ENCODE data around the gene EMC10.
A peak's percentile ranks its signal among the peaks of the same experiment; 100 is the strongest.

EMC10 gene

DNA sequence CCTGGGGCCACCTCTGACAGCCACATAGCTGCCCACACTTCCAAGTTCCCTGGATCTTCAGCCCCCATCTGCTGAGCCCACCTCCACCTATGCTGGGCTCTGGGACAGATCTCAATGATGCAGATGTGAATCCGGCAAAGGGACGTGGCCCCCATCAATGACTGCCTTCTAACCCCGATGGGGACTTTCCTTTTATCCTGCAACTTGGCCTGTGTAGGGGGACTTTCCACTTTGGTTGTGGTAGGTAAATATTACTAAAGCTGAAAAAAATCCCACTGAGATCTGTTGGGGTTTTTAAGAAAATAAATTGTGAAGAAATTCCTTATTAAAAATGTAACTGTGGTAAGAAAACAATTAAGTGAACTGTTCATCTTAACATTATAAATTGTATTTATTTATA, 58.2 kb downstream of the EMC10 start:
- no peaks in the 10 kb centered on the region for H3K36me3 ChIP-seq (ENCODE audit: control insufficient read depth, insufficient read depth, low read length)
- H3K27me3 ChIP-seq (ENCODE audit: control insufficient read depth, insufficient read depth, low read length): no peaks in the 10 kb centered on the region
- no peak overlapping the region for H3K9ac ChIP-seq
- H3K27ac ChIP-seq: no peak overlapping the region
- no peak overlapping the region for H2AFZ ChIP-seq
- no peak overlapping the region for H3K4me3 ChIP-seq (ENCODE audit: low read depth, low read length)
- TF ChIP-seq, protein P1, sequence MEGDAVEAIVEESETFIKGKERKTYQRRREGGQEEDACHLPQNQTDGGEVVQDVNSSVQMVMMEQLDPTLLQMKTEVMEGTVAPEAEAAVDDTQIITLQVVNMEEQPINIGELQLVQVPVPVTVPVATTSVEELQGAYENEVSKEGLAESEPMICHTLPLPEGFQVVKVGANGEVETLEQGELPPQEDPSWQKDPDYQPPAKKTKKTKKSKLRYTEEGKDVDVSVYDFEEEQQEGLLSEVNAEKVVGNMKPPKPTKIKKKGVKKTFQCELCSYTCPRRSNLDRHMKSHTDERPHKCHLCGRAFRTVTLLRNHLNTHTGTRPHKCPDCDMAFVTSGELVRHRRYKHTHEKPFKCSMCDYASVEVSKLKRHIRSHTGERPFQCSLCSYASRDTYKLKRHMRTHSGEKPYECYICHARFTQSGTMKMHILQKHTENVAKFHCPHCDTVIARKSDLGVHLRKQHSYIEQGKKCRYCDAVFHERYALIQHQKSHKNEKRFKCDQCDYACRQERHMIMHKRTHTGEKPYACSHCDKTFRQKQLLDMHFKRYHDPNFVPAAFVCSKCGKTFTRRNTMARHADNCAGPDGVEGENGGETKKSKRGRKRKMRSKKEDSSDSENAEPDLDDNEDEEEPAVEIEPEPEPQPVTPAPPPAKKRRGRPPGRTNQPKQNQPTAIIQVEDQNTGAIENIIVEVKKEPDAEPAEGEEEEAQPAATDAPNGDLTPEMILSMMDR (IDR thresholded peaks at IDR 0.05): no peak
- no peaks in the 10 kb centered on the region for H3K79me2 ChIP-seq
- H3K9me3 ChIP-seq (ENCODE audit: control insufficient read depth, low read length): no peaks in the 10 kb centered on the region
- H3K4me2 ChIP-seq (ENCODE audit: low read length): no peak overlapping the region
- H3K4me1 ChIP-seq: no peaks in the 10 kb centered on the region

DNA sequence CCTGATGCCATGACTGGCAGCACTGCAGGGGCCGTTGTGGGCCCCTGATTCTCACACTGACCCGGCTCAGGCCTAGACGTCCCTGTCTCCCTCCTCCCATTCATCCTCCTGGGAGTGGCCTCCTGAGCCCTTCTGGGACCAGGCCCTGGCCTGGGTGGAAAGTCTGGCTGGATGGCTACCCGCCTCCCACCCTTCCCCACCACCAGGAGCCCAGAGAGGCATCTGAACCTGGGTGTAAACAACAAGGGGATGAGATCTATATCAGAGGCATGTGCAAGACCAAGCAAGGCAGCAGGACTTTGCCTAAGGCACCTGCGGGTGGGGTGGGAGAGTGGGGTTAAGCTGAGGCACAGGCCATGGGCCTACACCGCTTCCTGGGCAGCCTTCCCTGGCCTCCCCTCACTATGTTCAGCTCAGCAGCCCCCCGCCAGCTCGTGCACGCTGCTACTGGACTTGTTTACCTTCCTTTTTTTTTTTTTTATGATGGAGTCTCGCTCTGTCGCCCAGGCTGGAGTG, 59.4 kb downstream of the EMC10 start:
- H3K9ac ChIP-seq: no peak overlapping the region
- no peak overlapping the region for H3K27ac ChIP-seq
- H3K4me2 ChIP-seq (ENCODE audit: low read length): no peak overlapping the region
- H2AFZ ChIP-seq: peak overlapping the region; percentile 13
- H3K4me1 ChIP-seq: no peaks in the 10 kb centered on the region
- TF ChIP-seq, protein P1 (IDR thresholded peaks at IDR 0.05): no peak
- no peaks in the 10 kb centered on the region for H3K9me3 ChIP-seq (ENCODE audit: control insufficient read depth, low read length)
- H3K4me3 ChIP-seq (ENCODE audit: low read depth, low read length): no peak overlapping the region
- H3K79me2 ChIP-seq: no peaks in the 10 kb centered on the region
- H3K36me3 ChIP-seq (ENCODE audit: control insufficient read depth, insufficient read depth, low read length): no peaks in the 10 kb centered on the region
- no peaks in the 10 kb centered on the region for H3K27me3 ChIP-seq (ENCODE audit: control insufficient read depth, insufficient read depth, low read length)

DNA sequence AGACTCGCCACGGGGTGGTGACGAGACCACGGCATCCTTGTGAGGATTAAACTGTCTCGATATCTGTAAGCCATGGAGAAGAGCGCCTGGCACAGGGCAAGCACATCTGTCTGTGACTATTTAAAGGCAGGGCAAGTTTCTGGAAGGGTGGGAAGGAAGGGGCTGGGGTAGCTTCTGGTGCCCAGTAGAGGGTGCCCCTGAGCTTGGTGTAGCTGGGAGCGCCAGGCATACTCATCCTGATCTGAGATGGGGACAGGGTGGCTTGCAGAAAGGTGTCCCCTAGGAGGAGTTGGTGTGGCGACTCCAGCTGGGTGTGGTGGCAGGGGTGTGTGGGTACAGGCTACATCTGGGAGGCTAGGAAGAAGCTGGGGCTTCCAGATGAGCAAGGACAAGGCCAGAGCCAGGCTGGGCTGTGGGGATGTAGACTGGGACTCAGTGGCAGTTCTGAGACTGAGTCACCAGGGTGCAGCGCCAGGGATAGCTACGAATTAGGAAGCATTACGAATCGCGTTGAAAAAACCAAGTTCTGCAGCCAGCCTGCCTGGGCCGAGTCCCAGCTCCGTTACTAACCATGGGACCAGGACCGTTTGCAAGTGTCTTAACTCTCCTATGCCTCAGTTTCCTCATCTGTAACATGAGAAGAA, 60.5 kb downstream of the EMC10 start:
- H3K36me3 ChIP-seq (ENCODE audit: control insufficient read depth, insufficient read depth, low read length): no peaks in the 10 kb centered on the region
- no peaks in the 10 kb centered on the region for H3K9me3 ChIP-seq (ENCODE audit: control insufficient read depth, low read length)
- no peak overlapping the region for H2AFZ ChIP-seq
- H3K4me2 ChIP-seq (ENCODE audit: low read length): no peak overlapping the region
- no peak overlapping the region for H3K9ac ChIP-seq
- H3K79me2 ChIP-seq: no peaks in the 10 kb centered on the region
- no peaks in the 10 kb centered on the region for H3K27me3 ChIP-seq (ENCODE audit: control insufficient read depth, insufficient read depth, low read length)
- no peaks in the 10 kb centered on the region for H3K4me1 ChIP-seq
- H3K27ac ChIP-seq: no peak overlapping the region
- TF ChIP-seq, protein P1 (IDR thresholded peaks at IDR 0.05): peak; percentile 7
- H3K4me3 ChIP-seq (ENCODE audit: low read depth, low read length): no peak overlapping the region

DNA sequence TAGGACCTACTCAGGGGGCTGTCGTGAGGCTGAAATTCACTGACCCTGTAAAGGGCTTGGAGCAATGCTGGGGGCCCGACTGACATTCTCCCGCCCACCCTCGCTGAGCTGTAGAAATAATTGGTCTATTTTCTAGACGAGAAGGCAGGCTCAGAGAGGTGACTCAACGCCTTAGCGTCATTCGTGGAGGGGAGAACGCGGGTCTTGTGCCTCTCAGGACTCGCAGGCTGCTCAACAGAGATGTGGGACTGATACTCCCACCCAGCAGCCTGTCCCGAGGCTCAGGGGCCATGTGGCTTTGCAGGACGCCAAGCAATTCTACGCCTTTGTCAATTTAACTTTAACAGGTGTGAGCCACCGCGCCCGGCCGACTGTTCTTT, 61.0 kb downstream of the EMC10 start:
- Histone ChIP-seq H3K27ac (no peak overlapping the region), H3K4me3 (ENCODE audit: low read depth, low read length) (no peak overlapping the region), H2AFZ (no peak overlapping the region), H3K36me3 (ENCODE audit: control insufficient read depth, insufficient read depth, low read length) (no peaks in the 10 kb centered on the region), H3K4me2 (ENCODE audit: low read length) (no peak overlapping the region), H3K9ac (no peak overlapping the region), H3K9me3 (ENCODE audit: control insufficient read depth, low read length) (no peaks in the 10 kb centered on the region), H3K4me1 (no peaks in the 10 kb centered on the region), H3K79me2 (no peaks in the 10 kb centered on the region), H3K27me3 (ENCODE audit: control insufficient read depth, insufficient read depth, low read length) (no peaks in the 10 kb centered on the region)
- TF ChIP-seq, protein P1 (IDR thresholded peaks at IDR 0.05): no peak

DNA sequence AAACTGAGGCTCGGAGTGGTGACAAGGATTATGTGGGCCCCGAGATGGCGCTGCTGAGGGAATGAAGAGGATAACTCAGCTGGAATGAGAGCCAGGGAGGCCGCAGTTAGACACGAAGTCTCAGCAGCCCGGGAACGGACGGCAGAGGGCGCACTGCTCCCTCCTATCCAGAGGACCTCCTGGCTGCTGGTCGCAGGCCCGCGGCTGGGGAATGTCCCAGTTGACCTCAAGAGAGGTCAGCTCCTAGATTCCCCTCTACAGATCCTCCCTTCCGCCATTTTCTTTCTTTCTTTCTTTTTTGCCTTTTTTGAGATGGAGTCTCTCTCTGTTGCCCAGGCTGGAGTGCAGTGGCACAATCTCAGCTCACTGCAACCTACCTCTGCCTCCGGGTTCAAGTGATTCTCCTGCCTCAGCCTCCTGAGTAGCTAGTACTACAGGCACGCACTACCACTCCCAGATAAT, 61.5 kb downstream of the EMC10 start:
- no peak overlapping the region for H3K4me3 ChIP-seq (ENCODE audit: low read depth, low read length)
- no peaks in the 10 kb centered on the region for H3K27me3 ChIP-seq (ENCODE audit: control insufficient read depth, insufficient read depth, low read length)
- TF ChIP-seq, protein P1 (IDR thresholded peaks at IDR 0.05): peak; percentile 76
- no peaks in the 10 kb centered on the region for H3K79me2 ChIP-seq
- H3K4me2 ChIP-seq (ENCODE audit: low read length): no peak overlapping the region
- H2AFZ ChIP-seq: no peak overlapping the region
- no peak overlapping the region for H3K9ac ChIP-seq
- H3K27ac ChIP-seq: no peak overlapping the region
- no peaks in the 10 kb centered on the region for H3K36me3 ChIP-seq (ENCODE audit: control insufficient read depth, insufficient read depth, low read length)
- no peaks in the 10 kb centered on the region for H3K9me3 ChIP-seq (ENCODE audit: control insufficient read depth, low read length)
- no peaks in the 10 kb centered on the region for H3K4me1 ChIP-seq
